HG03439 (cell line): ENCODE data around the gene CNOT2.

Experiments used
- ATAC-seq: cut with Tn5 transposase; IDR thresholded peaks from one replicate; pipeline ENCODE4 v1.9.1; 2021; ENCODE audit warnings: mild to moderate bottlenecking, moderate library complexity; ENCODE audit not compliant: unreplicated experiment

The CNOT2 gene, protein sequence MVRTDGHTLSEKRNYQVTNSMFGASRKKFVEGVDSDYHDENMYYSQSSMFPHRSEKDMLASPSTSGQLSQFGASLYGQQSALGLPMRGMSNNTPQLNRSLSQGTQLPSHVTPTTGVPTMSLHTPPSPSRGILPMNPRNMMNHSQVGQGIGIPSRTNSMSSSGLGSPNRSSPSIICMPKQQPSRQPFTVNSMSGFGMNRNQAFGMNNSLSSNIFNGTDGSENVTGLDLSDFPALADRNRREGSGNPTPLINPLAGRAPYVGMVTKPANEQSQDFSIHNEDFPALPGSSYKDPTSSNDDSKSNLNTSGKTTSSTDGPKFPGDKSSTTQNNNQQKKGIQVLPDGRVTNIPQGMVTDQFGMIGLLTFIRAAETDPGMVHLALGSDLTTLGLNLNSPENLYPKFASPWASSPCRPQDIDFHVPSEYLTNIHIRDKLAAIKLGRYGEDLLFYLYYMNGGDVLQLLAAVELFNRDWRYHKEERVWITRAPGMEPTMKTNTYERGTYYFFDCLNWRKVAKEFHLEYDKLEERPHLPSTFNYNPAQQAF

GRCh38 chr12:70242695-70243509, at the start of gene CNOT2:
Gene CNOT2 (plus strand): TSS chr12:70243433. CDS start chr12:70278227, 34,794 bp downstream.
- peak; percentile 82 for ATAC-seq

GRCh38 chr12:70194076-70194475, 49.2 kb upstream of the CNOT2 start:
- no peak for ATAC-seq

- no peak for ATAC-seq
Observed at GRCh38 chr12:70196811-70197281, 46.4 kb upstream of the CNOT2 start.

DNA sequence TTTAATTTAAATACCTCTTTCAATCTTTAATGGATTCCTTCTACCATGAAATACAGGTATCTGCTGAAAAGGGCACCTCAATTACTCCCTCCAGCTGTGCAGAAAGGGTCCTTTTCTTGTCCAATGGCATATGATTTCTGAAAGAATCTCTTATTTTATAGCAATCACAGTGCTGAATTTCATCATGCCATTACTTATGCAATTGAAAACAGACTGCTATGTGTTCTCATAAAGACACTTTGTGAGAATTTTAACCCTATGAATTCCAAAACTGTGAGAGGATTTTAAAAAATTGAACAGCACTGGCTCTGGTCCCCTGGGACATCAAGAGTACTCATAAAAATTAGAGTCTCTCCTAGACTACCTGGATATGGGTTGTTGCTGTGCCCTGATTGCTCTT, 45.9 kb upstream of the CNOT2 start:
- ATAC-seq, result no peak

DNA sequence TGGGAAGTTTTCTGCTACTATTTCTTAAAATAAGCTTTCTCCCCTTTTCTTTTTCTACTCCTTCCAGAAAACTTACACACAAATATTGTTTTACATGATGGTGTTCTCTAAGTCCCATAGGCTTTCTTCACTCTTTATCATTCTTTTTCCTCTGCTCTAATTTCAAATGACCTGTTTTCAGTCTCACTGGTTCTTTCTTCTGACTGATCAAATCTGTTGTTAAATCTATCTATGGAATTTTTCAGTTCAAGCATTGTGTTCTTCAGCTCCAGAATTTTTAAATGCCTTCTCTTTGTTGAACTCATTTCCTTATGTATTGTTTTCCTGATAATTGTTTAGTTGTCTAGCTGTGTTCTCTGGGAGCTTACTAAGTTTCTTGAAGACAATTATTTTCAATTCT, 29.5 kb upstream of the CNOT2 start:
- no peak for ATAC-seq

DNA sequence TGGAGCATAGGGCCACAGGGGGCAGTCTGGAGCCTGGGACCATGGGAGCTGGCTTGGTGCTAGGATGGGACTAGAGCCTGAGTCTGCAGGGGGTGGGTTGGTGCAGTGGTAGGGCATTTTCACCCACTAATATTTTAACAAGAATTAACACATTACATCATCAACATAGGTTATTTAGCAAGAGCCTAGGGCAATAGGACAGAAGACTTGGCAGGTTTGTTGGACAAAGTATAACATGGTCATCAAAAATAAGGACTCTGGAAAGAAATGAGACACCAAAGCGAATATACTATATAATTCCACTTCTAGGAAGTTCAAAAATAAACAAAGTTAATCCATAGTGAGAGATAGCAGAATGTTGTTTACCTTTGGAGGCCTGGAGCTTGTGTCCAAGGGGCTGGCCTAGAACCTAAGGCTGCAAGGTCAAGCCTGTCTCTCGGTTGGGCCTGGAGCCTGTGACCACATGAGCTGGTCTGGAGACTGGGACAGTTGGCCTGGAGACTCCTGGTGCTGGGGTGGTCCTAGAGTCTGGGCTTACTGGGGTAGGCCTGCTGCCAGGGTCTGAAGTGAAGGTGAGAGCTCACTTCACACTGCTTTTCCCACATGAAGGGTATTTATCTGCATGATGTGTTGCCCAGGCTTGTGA, 28.1 kb upstream of the CNOT2 start:
- ATAC-seq, result no peak

DNA sequence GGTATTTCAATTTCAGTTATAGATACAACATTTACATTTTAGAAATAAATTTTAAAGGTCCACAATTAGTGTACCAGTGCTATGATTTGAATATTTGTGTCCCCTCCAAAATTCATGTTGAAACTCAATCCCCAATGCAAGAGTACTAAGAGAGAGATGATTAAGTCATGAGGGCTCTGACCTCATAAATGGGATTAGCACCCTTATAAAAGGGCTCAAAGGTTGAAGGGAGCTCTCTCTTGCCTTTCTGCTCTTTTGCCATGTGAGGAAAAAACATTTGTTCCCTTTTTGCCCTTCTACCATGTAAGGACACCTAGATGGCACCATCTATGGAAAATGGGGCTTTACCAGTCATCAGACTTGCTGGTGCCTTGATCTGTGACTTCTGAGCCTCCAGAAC, 25.8 kb upstream of the CNOT2 start:
- ATAC-seq, result no peak

DNA sequence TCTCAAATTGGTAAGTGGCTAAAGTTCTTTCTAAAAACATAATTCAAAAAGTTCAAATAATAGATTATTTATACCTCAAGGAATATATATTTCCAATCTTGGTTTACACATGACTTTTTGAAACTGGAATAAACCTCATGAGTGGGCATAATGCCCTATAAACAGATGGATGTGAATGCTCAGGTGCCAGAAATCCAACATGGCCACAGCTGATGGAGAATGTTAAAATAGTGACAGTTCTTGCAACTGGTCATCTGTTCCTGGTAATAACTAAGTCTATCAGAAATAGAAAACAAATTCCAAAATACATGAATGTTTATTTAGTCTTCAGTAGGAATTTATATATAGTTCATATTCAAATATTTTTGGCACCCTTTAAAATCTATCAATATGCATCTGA, 21.6 kb upstream of the CNOT2 start:
- ATAC-seq, result no peak

- ATAC-seq, result no peak
Observed at GRCh38 chr12:70227911-70228310, 15.3 kb upstream of the CNOT2 start.

DNA sequence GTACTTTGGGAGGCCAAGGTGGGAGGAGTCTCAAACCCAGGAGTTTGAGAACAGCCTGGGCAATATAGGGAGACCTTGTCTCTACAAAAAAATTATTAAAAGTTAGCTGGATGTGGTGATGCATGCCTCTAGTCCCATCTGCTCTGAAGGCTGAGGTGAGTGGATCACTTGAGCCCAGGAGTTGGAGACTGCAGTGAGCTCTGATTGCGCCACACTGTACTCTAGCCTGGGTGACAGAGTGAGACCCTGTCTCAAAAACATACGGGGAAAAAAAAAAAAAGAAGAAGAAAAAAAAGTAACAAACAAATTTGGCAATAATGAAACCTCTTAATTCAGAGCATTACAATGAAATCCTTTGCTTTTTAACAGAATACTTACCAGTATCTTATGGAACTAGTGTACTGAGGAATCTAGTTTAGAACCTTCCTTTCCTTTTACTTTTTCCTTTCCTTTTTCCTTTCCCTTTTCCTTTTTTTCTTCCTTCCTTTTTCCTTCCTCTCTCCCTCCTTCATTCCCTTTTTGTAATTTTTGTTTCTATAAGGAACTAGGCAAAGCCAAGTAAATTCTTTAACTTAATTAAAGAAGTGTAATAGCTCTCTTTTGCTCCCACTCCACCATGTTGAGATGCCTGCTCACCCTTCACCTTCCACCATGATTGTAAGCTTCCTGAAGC, 12.2 kb upstream of the CNOT2 start:
- ATAC-seq, result no peak

DNA sequence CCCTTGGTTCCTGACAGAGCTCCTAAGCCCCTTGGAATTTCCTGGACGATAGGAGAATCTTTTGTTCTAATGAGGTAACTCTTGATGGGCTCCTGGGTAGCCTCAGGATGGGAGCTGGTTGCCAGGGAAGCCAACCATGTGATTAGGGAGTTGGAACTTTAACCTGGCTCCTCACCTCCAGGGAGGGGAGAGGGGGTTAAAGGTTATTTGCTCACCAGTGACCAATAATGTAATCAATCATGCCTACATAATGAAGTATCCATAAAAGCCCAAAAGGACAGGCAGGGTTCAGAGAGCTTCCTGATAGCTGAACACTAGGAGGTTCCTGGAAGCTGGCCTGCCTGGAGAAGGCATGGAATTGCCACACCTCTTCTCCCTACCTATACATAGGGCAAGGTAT, 6.2 kb upstream of the CNOT2 start:
- ATAC-seq, result no peak

DNA sequence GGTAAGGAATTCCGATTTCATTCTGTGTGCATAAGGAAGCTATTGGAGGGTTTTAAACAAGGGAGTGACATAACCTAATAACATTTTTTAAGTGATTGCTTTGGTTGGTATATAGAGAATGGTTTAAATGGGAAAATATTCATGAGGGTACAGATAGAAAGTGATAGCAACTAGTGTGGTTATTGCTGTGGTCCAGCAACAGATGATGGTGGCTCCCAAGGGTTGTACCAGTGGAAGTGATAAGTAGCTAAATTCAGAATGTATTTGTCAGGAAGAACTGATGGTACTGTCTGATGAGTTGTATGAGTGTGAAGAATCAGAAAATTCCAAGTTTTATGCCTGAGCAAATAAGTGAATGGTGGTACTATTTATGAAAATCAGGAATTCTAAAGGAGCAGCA, 2.6 kb upstream of the CNOT2 start:
- ATAC-seq, result no peak

DNA sequence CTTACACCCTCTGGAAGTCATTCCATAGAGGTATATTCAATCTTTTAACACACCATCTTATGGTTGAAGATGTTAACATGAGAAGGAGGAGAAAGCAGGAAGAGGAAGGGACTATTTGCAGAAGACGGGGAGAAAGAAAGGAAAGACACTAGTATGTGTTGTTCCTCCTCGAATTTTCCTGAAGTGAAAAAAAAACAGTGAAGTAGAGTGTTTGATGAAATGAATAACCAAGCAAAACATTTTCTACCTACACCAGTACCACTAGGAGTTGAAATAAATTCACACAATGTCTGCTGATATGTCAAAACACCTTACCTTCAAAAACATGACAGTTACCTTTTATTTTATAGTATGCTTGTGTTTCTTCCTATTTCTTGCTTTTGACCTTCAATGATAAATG, 1.4 kb upstream of the CNOT2 start:
- ATAC-seq, result no peak

DNA sequence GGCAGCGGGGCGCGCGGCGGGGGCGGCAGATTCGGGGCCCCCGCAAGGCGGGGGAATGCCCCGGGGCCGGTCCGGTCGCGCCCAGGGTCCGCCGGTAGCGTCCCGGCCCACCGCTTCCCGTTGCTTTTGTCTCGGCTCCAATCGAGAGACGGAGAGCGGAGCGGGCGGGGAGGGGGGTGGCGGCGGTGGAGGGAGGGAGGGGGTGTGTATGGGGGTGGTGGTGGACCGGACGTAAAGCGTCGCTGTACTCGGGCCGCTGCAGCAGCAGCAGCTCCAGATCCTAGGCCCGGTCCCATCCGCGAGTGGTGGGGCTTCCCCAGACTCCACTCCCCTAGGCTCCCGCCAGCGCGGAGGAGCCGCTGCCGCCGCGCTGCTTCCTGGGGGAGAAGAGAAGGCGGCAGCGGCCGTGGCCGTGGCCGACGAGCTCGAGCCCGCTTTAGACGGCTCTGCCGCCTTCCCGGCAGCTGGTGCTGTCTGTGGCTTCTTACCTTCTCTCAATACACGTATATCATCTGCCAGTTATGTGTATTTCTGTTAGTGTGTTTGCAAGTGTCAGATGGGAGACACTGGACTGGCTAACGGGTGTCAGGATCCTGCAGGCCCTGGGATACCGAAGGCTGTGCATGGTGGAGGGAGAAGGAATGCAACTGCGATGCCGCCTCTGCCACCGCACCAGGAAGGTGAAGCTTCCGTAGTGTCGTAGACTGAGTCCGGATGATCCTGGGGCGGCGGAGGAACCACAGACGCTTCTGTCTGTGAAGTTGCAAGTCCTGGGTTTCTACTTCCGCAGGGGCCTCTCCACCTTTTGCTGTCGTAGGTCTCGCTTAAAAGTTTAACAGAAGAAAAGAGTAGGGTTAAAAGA, 508 bp downstream of the CNOT2 start:
- ATAC-seq, result peak; percentile 48

GRCh38 chr12:70244409-70244808, 1.2 kb downstream of the CNOT2 start:
- ATAC-seq, result no peak

DNA sequence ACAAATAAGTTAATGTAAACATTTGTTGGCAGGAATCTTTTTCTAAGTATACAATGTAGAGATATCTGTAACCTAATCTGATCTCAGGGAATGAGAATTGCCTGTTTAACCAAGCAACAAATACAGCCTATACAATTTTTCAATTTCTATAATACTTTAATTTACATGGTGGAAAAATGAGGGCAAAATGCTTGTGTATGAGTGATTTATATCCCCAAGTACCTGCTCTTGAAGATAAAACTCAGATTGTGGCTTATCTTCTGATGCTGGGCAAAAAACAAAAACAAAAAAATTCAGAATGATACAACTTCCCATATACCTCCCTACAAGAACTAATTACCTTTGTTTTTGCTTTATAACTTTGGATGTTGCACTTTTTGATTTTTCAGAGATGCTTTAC, 2.2 kb downstream of the CNOT2 start:
- no peak for ATAC-seq

DNA sequence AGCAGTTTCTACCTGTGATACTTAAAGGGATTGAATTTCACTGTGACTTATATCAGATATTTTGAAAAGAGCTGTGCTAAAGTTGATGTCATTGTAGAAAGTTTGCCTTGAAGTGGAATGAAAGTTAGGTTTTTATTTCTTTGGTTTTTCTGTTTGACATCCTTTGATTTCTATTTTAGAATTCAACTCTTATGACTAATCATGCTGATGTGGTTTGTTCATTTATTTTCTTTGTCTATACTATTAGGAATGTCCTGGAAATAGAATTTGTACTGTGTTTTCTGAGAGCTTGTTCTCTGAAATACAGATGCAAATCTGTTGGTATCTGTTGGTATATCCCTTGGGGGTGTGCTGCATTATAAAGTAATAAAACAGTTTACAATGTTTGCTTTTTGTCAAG, 3.3 kb downstream of the CNOT2 start:
- no peak for ATAC-seq

DNA sequence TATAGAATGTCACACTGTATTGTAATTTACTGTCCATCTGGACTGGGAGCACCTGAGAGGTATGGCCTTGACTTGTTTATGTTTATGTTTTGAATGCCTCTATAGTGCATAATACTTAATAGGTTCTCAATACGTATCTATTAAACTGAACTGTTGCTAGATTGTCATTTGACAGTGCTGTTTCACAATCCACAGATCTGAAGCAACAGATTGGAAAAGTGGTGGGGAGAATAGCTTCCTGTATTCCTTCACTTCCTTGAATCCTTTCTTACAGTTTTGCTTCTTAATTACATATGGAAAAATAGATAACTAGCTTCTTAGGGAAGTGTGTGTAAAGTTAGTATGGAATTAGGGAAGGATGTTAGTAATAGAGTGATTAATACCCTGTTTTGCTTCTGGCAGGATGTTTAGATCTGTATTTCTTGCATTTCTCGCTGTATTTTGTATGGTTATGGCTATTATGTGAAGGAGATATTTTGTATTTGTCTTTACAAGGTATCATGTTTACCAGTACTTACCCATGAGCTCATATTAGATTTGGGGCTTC, 4.5 kb downstream of the CNOT2 start:
- no peak for ATAC-seq

- ATAC-seq, result no peak
Observed at GRCh38 chr12:70248876-70249275, 5.6 kb downstream of the CNOT2 start.

DNA sequence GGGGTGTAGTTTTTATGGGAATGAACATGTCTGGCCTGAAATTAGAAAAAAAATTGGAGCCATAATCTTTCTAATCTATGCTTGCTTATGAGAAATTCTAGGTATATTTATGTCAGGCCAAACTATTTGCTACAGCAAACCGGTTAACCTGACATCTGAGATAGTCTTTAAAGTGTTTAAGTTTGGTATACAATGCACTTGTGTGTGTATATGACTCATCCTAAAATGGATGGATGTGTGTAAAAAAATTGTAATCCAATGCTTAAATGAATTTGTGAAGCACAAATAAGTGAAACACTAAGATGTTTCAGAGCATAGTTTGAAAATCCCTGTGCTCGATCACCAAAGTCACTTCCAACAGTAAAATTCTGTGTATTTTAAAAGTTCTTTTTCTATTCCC, 6.7 kb downstream of the CNOT2 start:
- no peak for ATAC-seq
